Dermis microvascular lymphatic vessel endothelial cell (primary cell): Measurements from ENCODE around the gene NAP1L1. TPM values are rescaled to one million over a fixed set of nuclear protein-coding genes. Genes with fewer than 3 reads are reported as not detected.

Experiments used
- DNase-seq, 2 donors: peaks; one replicate each; pipeline versions ENCODE4 v3.0.0 to v3.0.0-alpha.2; 2010; ENCODE audit warnings: low read depth in 2 of 2
- total RNA-seq: library from RNA; depleted of rRNA; stranded (reverse); fragments of >200 nt; gene quantifications from 2 replicates; pipeline ENCODE4 v1.2.1, GENCODE V29; 2014

The NAP1L1 gene
- total RNA-seq, 1 donor from 2014 or later, result 144 TPM

DNA sequence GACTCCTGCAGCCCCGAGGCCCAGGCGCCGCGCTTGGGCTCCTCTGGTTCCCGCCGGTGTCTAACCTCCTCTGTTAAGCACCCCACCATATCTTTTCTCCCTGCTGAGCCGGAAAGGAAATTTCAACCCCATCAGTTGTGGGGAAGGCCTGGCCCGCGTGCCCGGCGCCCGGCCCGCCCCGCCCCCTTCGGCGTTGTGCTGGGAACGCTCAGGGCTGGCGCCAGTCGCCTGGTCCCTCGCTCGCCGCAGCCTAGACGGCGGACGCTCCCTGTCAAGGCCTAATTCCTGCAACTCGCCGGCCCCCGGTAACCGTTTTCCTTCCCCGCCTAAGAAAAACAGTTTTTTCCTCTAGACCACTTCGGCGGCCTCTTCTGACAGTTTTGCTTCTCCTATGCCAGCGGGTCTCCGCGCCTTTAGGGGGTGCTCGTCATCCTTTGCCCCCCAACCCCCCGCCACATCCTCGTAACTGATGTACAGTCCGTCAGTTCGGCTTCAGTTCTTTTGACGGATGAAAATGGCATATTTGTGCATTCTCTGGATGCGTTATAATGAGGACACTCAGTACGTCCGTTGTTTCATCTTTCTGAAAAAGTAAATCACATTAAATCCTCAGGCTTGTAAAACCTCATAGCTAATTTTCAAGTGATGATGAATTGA, 506 bp upstream of the NAP1L1 start:
- peak in 1 of 2 donors; percentile 81 for DNase-seq

GRCh38 chr12:76083246-76083903, 1.1 kb downstream of the NAP1L1 start:
- DNase-seq, result no peak

DNA sequence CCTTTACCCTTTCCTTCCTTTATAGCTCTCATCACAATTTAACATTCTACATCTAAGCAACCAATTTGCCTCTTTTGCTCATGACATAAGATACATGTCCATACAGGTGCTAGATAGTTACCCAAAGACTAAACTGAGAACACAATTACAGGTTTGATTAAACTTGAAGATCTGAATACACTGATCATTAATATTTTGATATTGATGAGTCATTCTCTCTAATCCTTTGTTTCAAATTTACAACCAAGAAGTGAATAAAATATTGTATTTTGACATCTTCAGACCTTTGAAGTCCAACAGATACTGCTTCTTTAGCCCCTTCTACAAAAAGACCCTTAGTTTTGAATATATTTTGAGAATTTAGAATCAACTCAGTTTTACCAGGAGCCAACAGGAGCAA, 2.6 kb downstream of the NAP1L1 start:
- DNase-seq, result no peak

DNA sequence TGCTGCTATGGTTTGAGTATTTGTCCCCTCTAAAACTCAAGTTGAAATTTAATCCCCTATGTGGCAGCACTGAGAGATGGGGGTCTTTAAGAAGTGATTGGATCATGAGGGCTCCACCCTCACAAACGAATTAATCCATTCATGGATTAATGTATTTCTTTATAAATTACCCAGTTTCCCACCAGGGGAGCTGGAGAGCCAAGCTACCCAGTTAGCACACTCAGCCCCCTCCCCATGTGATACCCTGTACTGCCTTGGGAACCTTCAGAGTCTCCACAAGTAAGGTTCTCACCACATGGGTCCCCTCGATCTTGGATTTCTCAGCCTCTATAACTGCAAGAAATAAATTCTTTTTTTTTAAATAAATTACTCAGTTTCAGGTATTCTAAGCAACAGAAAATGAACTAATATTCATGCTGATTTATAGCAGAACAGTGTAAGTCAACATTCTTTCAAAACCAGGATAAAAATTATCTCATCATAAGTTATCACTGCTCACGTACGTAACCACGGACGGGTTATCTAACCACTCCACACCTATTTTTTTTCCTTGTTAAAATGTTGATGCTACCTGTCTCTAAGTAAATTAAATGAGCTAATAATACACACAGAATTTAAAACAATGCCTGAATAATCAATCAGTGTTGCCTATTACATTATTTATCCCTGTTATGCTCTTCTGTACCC, 3.6 kb downstream of the NAP1L1 start:
- peak in 1 of 2 donors; percentile 11 for DNase-seq

DNA sequence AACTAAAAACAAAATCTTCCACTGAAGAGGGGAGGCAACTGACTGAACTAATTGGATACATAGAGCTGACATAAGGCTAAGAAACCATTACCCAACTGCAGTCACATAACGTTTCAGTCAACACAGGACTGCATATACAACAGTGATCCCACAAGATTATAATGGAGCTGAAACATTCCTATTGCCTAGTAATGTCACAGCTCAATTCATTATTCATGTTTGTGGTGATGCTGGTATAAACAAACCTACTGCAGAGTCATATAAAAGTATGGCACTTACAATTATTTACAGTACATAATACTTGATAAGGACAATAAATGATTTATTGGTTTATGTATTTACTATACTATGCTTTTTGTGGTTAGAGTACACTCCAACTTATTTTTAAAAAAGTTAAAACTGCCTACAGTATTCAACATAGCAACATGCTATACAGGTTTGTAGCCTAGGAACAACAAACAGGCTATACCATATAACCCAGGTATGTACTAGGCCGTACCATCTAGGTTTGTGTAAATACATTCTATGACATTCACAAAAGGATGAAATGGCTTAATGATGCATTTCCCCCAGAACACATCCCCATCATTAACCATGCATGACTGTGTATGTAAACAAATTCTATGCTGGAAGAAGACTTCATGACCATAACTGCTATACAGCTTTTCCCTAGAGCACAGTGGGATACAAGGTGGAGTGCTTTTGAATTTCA, 4.3 kb downstream of the NAP1L1 start:
- no peak for DNase-seq

DNA sequence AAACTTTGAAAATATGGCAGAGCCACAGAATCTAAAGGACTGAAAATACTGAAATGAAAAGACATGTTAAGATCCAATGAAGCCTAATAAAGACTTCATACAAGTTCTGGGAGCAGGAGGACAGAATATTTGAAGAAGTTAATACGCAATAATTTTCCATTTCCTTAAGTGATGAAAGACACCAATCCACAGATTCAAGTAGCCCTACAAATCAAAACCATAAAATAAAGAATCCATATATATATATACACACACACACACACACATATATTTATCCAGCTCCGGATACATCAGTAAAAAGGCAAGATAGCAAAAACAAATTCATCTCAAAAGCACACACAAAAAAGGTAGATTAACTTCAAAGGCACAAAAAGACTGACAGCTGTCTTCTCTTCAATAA, 5.7 kb downstream of the NAP1L1 start:
- no peak for DNase-seq

- DNase-seq, result no peak
These were observed 9.0 kb downstream of the NAP1L1 start for GRCh38 chr12:76075448-76075847.

DNA sequence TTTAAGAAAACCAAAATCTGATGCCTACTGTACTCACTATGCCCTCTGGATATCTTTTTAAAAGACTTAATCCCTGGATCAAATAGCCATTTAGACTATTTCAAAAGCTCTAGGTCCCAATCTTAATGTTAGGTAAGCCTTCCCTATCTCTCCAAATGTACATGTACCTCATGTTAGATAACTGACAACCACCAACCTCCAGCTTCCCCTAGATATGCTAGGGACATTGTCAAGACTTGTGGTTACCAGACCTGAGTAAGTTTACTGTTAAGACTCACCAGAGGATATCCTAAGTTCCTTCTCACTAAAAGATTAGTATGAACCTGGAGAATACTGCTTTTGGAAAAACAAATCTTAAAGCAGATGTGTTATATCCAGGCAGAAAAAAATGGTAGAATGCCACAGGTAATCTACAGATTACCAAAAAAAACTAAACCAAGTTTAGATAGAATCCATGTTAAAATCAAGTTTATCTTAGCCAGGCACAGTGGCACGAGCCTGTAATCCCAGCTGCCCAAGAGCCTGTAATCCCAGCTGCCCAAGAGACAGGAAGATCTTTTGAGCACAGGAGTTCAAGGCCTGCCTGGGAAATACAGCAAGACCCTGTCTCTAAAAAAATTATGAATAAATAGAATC, 9.7 kb downstream of the NAP1L1 start:
- DNase-seq, result no peak

DNA sequence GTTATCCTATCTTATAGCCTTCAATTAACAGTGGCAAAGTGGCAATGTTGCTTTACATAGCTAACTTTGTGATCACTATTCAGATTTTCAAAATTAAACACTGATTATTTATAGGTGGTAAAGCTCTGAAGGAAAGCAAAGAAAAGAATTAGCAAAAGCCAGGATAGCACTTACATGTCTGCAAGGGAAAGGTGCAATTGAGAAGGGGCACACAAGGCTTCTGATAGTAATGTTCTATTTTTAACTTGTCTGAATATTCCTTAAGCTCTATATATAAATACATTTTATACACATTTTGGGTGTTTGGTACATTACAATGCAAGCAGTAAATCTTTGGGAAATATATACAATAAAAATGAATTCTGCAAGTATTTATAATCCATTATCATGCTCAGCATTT, 10.9 kb downstream of the NAP1L1 start:
- no peak for DNase-seq

DNA sequence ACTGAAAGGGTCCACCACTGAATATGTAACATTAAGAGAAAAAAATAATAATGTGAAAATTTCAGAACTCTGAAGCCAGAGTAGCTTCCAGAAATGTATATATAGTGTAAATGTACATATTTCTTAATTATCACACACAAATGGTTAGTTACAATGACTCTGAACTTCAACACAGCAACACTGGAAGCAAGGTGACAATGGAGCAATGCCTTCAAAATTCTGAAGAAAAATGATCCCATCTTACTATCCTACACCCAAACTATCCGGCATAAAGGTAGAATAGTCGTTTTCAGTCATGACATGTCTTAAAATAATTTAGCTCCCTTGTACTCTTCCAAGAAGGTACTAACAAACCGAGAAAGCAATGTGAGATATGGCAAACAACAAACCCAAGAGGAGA, 11.9 kb downstream of the NAP1L1 start:
- DNase-seq, result no peak

- no peak for DNase-seq
These were observed 15.1 kb downstream of the NAP1L1 start for GRCh38 chr12:76069339-76069738.

DNA sequence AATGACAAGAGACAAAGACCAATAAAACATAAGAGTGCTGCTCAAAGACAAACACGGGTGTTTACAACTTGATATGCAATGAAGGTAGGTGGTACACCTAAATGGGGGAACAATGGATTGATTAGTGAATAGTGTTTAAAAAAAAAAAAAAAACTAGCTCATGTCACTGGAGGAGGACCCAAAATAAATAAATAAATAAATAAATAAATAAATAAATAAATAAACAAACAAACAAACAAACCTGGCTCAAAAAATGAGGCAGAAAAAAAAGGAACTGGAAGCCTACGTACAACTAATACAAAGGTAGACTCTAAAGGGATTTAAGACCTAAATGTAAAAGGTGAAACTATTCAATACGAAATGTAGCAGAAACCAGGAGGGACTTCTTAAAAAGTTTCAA, 18.6 kb downstream of the NAP1L1 start:
- no peak for DNase-seq

DNA sequence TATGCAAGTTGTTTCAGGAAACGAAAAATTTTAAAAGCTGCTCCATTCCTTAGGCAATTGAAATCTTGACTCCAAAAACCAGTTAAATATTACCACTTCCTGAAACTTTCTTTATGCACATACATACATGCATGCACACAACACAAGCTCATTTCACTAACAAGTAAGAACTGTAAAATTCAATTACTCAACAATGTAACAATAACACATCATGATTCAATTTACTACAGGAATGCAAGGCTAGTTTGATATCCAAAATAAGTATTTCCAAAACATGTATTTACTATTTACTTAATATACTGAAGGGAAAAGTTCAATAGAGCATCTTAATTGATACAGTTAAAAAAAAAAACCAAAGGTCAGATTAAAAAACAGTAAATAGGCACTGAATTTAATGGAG, 19.6 kb downstream of the NAP1L1 start:
- DNase-seq, result no peak

DNA sequence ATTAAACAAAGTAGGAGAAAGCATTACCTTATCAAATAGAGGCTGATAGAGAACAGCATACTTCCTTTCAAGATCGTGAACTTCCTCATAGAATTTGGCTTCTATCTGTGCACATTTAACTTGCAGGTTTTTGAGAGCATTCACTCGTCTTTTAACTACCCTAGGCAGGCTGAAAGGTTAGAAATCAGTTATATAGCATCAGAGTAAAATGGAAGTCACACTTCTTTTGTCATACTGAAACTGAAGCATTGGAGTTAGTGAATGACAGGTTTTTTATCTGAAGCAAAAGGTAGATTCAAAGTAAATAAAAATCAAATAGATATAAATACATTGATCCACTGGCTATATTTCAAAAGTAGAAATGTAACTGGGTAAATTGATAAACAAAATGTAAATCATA, 24.4 kb downstream of the NAP1L1 start:
- no peak for DNase-seq

DNA sequence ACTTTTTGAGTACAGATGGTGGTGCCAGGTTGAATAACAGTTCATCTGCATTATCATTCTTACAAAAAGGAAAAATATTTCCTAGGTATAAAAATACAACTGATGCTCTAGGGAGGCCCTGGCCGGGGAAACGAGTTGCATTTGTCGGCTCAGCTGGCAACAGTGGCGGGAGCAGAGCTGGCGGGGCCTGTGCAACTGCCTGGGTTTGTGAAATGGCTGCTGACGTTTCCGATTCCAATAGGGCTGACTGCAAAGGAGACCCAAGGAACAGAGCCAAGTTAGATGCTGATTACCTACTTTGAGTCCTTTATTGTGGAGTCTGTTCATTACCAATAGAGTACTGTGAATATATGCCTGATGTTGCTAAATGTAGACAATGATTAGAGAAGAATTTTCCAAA, 27.2 kb downstream of the NAP1L1 start:
- DNase-seq, result no peak

DNA sequence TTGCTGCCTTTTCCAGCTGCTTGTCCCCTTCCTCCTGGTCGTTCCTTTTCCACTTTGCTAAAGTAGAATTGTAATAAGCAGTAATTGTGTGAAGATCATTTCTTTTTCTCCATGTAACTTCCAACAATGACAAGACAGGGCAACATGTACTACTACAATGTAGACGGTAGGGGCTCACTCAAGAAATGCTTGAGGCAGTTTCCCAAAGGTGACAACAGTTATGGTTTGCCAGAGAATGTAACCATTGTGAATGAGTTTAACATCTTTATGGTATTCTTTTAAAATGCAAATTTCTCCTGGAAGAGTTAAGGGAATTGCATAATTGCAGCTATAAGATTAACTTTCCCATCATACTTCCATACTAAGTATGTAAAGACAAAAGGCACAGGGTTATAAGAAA, 29.1 kb downstream of the NAP1L1 start:
- no peak for DNase-seq

DNA sequence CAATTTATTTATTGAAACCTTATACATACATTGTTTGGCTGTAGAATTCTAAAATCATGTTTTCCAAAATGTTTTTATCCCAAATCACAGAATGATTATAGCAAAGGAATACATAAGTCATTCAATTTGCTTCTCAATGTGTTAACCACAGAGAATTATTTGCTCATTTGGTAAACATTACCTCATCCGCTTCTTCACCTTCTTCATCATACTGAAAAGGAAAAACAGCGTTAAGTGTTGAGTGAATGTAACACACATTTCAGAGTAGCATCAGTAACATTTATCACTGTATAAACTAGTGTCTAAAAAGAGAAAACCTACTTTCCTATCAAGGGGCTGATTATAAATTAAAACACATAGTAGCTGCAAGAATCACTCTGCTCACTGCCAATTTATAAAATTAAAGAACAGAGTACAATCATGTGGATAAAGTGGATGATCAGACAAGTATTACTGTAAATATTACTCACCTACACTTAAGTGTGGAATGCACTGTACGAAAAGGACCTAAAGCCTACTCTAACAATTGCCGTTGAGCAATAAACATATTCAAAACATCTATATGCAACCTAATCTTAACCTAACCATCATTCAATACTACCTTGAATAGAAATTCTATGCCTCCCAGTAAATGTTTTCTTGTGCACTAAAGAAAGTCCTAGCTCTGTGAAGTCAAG, 34.8 kb downstream of the NAP1L1 start:
- no peak for DNase-seq

- no peak for DNase-seq
These were observed 36.7 kb downstream of the NAP1L1 start for GRCh38 chr12:76047742-76048141.

GRCh38 chr12:76047060-76047459, 37.4 kb downstream of the NAP1L1 start:
- no peak for DNase-seq

GRCh38 chr12:76043377-76043776, 41.1 kb downstream of the NAP1L1 start:
- no peak for DNase-seq

DNA sequence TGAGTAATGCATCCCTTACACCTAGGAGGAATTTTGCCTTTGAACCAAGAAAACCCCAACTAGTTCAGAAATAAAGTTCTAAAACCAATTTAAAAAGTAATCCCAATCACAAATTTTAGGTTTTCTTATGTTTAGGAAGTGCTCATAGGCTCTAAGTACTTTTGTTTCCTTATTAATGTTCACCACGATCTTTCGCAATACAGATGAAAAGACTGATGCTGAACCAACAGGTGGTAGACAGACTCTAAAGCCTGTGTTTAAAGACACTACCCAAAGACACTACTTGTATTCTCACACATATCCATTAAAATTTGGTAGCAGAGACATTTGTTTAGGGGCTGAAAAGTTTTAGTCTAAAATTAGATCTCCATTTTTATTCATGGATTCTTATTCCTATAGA, 42.3 kb downstream of the NAP1L1 start:
- DNase-seq, result no peak
